Measurements from ENCODE around the gene SRRM3. TPM values are rescaled to one million over a fixed set of nuclear protein-coding genes. Genes with fewer than 3 reads are reported as not detected.

Gene SRRM3
- total and polyA plus RNA-seq, 9 of the 15 experiments (the other 6 are each of a cell fraction or from before 2014, with no cell fraction given): 0.04 to 0.91 (median 0.46) TPM; not detected in 2

DNA sequence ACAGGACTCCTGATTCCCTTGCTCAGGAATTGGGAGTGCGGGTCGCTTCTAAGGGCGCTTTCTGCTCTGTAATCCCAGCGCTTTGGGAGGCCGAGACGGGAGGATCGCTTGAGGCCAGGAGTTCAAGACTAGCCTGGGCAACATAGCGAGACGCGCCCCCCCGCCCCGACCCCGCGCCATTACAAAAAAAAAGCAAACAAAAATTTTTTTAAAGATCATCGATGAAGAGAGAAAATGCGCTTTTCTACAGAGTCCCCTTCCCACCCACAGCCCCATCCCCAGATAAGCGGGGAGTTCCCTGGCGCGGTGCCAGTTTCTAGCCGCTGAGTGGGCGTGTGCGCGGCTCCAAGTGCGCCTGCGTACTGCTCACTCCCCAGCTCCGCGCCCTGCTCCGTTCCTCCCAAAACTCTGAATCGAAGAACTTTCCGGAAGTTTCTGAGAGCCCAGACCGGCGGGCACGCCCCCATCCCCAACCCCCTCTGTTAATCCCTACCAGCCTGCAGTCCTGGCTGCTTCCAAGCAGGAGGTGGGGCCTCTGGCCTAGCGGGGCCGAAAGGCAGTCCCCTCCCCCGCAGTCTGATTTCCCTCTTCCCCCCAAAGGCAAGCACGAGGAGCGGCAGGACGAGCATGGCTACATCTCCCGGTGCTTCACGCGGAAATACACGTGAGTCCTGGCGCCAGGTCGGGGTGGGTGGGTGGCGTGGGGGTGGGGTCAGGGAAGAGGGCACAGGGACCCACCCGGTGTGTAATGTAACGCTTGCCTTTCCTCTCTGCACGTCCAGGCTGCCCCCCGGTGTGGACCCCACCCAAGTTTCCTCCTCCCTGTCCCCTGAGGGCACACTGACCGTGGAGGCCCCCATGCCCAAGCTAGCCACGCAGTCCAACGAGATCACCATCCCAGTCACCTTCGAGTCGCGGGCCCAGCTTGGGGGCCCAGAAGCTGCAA is 101.8 kb downstream of the SRRM3 start (continued):
- TF ChIP-seq TEAD4 (IDR thresholded peaks at IDR 0.05; ENCODE audit: low read length) (peak; percentile 46; the same call in 1 of the 2 replicates), TEAD4 (CRISPR knock-in tag; IDR thresholded peaks at IDR 0.05; ENCODE audit: borderline replicate concordance) (0 out of 2 replicates have a peak, but pooled peaks have one; percentile 58), TCF7 (IDR thresholded peaks at IDR 0.05; ENCODE audit: borderline replicate concordance) (no peak), SIX5 (IDR thresholded peaks at IDR 0.05; ENCODE audit: borderline replicate concordance in 1 of 2, insufficient read depth in 1 of 2, low read depth in 1 of 2, low read length in 2 of 2) (no peak), ZBTB1 (CRISPR knock-in tag; IDR thresholded peaks at IDR 0.05; ENCODE audit: borderline replicate concordance, low read depth) (no peak), EHMT2 (IDR thresholded peaks at IDR 0.05) (no peak), RFX5 (IDR thresholded peaks at IDR 0.05; ENCODE audit: low read depth, low read length) (no peak), ZNF324 (CRISPR knock-in tag; IDR thresholded peaks at IDR 0.05) (no peak), KDM5B (IDR thresholded peaks at IDR 0.05; ENCODE audit: insufficient replicate concordance, low read depth, low read length) (peak; percentile 42), MAFG (tag; conservative IDR thresholded peaks at IDR 0.05) (no peak), IRF2 (CRISPR knock-in tag; IDR thresholded peaks at IDR 0.05) (no peak), RBM14 (IDR thresholded peaks at IDR 0.05; ENCODE audit: borderline replicate concordance, insufficient read depth, low read depth, low read length) (no peak), HCFC1 (IDR thresholded peaks at IDR 0.05; ENCODE audit: low read depth, low read length) (0 out of 2 replicates have a peak, but pooled peaks have one; percentile 24), CBX5 (IDR thresholded peaks at IDR 0.05; ENCODE audit: borderline replicate concordance, low read depth) (no peak), STAT5B (CRISPR knock-in tag; IDR thresholded peaks at IDR 0.05) (no peak), NUFIP1 (IDR thresholded peaks at IDR 0.05; ENCODE audit: partially characterized antibody) (no peak), SNRNP70 (optimal IDR thresholded peaks at IDR 0.05; ENCODE audit: low read depth, low read length) (no peak)
- TF ChIP-seq, protein P1, sequence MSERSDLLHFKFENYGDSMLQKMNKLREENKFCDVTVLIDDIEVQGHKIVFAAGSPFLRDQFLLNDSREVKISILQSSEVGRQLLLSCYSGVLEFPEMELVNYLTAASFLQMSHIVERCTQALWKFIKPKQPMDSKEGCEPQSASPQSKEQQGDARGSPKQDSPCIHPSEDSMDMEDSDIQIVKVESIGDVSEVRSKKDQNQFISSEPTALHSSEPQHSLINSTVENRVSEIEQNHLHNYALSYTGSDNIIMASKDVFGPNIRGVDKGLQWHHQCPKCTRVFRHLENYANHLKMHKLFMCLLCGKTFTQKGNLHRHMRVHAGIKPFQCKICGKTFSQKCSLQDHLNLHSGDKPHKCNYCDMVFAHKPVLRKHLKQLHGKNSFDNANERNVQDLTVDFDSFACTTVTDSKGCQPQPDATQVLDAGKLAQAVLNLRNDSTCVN (CRISPR knock-in tag; IDR thresholded peaks at IDR 0.05): no peak
- TF ChIP-seq, protein P2, sequence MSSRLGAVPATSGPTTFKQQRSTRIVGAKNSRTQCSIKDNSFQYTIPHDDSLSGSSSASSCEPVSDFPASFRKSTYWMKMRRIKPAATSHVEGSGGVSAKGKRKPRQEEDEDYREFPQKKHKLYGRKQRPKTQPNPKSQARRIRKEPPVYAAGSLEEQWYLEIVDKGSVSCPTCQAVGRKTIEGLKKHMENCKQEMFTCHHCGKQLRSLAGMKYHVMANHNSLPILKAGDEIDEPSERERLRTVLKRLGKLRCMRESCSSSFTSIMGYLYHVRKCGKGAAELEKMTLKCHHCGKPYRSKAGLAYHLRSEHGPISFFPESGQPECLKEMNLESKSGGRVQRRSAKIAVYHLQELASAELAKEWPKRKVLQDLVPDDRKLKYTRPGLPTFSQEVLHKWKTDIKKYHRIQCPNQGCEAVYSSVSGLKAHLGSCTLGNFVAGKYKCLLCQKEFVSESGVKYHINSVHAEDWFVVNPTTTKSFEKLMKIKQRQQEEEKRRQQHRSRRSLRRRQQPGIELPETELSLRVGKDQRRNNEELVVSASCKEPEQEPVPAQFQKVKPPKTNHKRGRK (tag; IDR thresholded peaks at IDR 0.05): no peak
- TF ChIP-seq, protein P3, sequence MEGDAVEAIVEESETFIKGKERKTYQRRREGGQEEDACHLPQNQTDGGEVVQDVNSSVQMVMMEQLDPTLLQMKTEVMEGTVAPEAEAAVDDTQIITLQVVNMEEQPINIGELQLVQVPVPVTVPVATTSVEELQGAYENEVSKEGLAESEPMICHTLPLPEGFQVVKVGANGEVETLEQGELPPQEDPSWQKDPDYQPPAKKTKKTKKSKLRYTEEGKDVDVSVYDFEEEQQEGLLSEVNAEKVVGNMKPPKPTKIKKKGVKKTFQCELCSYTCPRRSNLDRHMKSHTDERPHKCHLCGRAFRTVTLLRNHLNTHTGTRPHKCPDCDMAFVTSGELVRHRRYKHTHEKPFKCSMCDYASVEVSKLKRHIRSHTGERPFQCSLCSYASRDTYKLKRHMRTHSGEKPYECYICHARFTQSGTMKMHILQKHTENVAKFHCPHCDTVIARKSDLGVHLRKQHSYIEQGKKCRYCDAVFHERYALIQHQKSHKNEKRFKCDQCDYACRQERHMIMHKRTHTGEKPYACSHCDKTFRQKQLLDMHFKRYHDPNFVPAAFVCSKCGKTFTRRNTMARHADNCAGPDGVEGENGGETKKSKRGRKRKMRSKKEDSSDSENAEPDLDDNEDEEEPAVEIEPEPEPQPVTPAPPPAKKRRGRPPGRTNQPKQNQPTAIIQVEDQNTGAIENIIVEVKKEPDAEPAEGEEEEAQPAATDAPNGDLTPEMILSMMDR (IDR thresholded peaks at IDR 0.05 in 2 of 3, conservative IDR thresholded peaks at IDR 0.05 in 1 of 3; ENCODE audit: insufficient read depth in 2 of 3, low read depth in 1 of 3, low read length in 3 of 3): no peak
- TF ChIP-seq, protein P4, sequence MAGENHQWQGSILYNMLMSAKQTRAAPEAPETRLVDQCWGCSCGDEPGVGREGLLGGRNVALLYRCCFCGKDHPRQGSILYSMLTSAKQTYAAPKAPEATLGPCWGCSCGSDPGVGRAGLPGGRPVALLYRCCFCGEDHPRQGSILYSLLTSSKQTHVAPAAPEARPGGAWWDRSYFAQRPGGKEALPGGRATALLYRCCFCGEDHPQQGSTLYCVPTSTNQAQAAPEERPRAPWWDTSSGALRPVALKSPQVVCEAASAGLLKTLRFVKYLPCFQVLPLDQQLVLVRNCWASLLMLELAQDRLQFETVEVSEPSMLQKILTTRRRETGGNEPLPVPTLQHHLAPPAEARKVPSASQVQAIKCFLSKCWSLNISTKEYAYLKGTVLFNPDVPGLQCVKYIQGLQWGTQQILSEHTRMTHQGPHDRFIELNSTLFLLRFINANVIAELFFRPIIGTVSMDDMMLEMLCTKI (IDR thresholded peaks at IDR 0.05; ENCODE audit: partially characterized antibody): no peak

Data from K562 (cell line).